ENCODE results near the gene CADM1.

Gene CADM1

DNA sequence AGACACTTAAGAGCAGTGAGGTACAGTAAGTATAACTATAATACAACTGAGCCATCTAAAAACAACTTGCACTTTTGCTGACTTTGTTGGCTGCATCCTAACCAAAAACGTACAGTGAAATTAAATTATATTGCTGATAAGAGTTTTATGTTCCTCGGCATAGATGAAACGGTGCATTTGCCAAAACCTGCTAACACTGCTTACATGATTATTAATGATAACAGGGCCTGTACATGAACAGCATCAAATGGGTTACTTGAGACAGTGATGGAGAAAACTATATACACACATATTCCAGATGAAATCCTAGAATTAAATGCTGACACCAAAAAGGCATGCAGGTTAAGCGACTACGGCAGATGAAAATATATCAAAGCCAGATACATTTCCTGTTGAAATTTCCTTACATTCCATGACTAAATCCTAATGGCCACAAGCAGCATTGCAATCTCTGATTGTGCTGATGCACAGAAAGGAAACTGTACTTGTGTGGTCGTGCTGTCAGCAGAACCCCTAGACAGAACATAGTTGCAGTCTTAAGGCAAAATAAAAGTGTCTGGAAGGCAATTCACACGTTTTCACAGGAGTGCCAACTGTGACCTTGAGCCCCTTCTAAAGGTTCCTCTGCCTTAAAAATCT is 143.9 kb downstream of the CADM1 start:
- DNase-seq (ENCODE audit: low read depth in 4 of 4, low spot score in 1 of 4), result no peak

DNA sequence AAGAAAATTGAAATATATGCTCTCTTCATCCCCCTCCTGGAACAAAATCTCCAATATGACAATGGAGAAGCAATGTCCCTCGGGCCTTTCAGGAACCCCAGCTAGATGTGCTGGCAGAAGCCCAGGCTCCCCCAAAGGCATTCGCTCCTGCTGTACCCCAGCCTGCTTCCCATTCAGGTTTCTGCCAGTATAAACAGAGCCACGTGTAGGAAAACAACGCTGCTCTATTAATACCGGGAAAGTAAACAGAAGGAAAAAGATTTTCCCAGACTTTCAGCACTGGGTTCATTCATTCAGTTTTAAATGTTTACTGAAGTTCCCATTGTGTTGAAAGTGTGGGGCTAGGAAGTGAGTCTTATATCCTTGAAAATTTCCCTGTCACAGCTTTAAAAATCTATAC is 147.1 kb downstream of the CADM1 start:
- DNase-seq (ENCODE audit: low read depth in 4 of 4, low spot score in 1 of 4), result no peak

DNA sequence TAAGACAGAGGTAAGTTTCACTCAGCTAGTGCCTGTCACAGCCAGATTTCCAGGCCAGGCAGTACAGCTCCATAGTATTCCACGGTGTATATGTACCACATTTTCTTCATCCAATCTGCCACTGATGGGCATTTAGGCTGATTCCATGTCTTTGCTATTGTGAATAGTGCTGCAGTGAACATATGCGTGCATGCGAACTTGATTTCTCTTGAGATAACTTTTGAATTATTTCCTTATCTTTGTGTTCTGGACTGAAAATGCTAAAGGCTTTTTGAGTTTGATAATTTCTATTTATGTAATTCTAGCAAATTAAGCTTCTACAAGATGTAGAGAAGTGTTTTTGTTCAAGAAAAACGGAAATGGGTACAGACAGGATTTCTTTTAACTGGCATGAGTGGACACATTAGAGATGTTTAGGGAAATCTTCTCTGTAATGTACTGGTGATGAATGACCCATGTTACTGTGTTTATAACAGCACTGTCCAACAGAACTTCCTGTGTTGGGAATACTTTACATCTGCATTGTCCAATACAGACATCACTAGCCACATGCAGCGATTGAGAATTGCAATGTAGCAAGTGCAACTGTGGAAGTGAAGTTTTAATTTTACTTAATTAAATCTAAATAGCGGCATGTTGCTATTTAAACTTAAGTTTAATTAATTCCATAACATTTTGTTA is 151.3 kb downstream of the CADM1 start:
- DNase-seq (ENCODE audit: low read depth in 4 of 4, low spot score in 1 of 4), result no peak

DNA sequence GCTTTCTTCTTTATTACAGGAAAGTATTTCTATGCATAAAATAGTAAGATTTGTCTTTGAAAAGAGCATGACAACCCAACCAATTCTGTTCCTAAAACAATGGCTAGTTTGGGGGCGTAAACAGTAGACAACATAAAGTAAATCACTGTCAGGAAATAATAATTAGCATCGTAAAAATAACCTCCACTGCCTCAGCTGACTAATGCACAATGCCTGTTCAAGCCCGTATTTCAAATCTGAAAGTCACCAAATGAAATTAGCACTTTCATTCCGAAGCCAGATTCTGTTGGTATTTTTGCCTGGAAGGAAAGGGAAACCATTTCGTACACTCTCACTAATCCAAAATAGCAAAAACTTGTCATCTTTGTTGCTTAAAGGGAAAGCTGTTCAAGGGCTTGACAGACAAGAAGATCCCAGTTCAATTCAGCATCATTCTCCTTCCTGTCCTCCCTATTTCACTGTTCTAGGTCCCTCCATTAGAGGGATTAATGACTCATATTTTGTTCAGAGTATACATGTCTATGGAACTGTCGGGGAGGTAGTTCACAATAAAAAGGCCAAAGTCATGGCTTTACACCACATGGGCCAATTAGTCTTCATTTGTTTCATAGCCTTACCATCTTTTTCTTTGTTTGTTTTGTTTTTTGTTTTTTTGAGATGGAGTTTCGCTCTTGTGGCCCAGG is 154.7 kb downstream of the CADM1 start:
- DNase-seq (ENCODE audit: low read depth in 4 of 4, low spot score in 1 of 4), result no peak

DNA sequence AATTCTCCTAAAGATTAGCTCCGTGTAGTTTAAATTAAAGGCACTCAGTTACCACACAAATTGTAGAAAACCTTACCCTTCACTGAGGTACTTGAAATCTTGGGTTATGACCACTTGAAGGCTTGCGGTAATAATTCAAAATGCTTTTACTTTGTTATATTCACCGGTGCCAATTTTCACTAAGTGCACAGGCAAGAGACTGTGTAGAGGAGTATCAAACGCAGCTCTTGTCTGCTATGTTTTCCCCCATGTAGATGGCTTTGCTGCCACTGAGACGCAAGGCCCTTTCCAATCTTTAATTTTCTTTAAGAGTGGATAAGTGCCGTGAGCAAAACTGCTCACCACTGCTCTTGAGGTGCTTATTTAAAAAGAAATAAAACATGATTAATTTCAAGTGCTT is 155.8 kb downstream of the CADM1 start:
- DNase-seq (ENCODE audit: low read depth in 4 of 4, low spot score in 1 of 4), result no peak

DNA sequence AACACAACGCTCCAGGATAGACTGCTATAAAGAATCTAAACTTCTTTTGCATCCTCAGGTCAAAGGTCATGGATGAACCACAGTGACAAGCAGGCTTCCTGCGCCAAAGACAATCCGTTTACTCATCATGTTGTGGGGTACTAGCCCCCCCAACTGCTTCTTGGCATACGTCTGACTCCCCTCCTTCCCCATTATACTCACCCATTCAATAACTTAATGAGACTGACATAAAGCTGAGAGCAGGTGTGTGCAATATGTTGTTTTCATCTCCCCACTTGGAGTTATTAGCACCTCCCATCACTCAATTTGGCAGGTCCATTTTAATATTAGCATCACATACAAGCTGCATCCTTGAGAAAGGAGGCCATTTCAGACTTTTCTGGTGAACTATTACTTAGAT is 157.1 kb downstream of the CADM1 start:
- no peak for DNase-seq (ENCODE audit: low read depth in 4 of 4, low spot score in 1 of 4)

DNA sequence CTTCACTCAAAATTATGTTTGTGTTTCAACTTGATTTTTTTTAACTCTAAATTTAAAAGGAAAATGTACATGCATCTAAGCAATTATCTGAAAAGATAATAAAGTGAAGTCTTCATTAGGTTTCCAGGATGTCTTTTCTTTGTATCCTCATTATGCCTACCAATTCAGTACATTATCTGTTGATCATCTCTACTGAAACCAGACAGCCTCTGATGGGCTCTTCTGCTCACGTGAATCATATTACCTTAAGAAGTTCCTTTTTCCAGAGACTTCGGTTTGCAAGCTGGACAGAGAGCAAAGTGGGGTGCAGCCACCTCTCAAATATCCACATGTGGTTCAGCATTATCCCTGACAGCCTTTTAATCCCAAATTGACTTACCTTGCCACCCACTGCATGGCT is 158.4 kb downstream of the CADM1 start:
- DNase-seq (ENCODE audit: low read depth in 4 of 4, low spot score in 1 of 4), result no peak

DNA sequence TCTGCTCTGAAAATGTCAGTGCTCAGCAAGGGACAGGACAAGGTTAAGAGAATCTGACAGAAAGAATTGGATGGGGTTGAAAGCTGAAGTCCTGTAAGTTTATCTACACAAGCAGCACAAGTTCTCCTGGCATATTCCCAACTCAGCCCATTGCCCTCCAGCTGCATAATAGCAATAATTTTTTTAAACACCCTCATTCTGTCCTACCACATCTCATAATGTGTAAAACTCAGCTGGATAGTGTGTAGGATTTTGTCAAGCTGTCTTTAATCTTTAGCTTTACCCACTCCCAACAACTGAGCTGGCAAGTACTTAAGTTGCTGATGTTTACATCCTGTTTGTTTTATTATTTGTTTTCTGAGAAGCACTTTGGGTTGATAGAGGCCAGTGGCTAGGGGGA is 158.9 kb downstream of the CADM1 start:
- no peak for DNase-seq (ENCODE audit: low read depth in 4 of 4, low spot score in 1 of 4)

DNA sequence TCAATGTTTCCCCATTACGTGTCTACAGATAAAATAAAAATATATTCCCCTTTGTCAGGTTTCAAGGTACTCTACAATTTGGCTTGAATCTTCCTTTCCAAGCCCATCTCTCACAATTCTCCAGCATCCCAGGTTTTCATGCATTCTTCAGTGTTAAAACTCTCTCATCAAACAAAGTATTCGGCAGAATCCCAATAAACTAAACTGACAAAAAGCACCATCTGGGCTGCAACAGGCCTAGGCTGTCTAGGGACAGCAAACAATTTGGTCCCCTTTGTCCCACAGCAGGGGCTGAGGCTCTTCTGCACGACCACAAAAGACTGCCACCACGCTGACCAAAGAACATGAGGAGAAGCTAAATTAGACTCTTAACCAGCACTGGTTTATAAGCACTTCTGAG is 159.4 kb downstream of the CADM1 start:
- DNase-seq (ENCODE audit: low read depth in 4 of 4, low spot score in 1 of 4), result no peak

DNA sequence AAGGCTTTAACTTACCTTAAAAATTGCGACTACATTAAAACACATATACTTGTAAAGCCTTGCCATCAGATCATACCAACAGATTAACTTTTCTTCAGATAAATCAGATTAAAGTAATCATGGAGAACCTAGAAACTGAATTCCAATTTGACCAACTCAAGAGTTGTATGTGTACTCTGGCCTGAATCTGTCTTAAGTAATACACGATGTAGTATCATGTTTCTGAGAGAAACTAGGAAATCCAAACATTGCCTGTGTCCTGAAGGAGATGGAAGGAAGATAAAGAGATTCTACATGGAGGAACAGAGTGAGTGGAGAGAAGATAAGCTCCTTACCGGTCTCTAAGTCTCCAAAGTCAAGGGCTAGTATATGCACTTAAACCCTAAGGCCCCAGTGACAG is 162.1 kb downstream of the CADM1 start:
- DNase-seq (ENCODE audit: low read depth in 4 of 4, low spot score in 1 of 4), result no peak

DNA sequence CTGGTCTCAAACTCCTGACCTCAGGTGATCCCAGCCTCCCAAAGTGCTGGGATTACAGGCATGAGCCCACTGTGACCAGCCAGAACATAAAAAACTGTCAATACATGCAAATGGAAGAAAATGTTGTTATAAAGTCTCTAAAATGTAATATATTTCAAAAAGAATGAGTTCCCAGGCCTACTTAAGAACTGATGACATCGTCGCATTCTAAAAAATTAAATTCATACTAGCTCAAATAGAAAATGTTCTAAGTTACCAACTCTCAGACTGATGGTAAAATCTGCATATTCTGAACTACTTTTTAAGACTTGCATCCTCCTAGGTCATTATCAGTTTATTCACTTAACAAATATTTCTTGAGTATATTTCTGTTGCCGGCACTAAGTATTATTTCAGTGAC is 163.3 kb downstream of the CADM1 start:
- no peak for DNase-seq (ENCODE audit: low read depth in 4 of 4, low spot score in 1 of 4)

DNA sequence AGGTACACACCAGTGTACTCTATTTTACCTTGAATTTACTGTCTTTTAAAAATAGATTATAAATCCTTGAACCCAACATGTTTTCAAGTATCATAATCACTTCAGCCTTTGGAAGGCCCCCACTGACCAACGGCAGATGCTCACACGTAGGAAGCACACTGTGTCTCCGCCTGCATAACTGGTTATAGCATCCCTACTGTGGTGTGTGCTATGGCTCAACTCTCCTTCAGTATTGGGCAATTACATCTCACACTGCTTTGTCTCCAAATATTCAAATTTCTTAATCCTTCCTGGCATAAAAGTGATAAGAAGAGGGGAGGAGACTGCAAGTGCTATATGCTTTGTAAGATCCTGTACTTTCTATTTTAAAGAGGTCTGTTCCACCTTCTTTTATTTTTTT is 165.7 kb downstream of the CADM1 start:
- no peak for DNase-seq (ENCODE audit: low read depth in 4 of 4, low spot score in 1 of 4)

DNA sequence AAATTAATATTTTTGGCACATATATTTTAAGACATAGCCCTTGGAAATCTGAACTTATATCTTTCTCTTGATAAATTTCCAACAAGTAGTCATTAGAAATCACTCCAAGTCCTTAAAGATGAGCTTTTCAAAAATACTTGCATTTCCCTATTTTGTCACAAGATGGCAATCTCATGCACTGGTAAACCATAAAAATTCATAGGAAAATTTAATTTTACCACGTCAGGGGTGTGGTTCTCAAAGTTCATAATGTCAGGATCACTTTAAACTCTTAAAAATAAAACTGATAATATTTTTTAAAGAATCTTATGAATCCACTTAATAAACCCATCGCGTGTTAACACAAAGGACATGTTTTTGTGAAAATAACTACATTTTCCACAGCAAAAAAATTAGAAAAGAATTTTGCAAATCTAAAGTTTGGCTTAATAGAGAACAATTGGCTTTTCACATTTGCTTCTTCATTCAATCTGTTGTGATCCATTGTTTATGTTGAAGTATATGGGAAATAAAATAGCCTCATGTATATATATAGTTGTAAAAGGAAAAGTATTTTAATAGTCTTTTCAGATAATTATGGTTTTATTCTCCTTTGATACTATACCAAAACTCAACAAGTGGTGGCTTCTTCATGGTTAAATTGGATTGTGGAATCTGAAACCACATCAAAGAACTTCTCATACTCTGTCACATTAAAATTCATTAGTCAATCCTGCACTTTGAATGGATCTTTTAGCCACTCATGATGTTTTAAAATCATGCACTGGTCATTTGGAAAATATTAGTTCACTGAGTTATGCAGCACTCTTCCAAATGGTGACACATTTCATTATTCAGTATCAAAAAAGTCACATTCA is 169.1 kb downstream of the CADM1 start:
- no peak for DNase-seq (ENCODE audit: low read depth in 4 of 4, low spot score in 1 of 4)

DNA sequence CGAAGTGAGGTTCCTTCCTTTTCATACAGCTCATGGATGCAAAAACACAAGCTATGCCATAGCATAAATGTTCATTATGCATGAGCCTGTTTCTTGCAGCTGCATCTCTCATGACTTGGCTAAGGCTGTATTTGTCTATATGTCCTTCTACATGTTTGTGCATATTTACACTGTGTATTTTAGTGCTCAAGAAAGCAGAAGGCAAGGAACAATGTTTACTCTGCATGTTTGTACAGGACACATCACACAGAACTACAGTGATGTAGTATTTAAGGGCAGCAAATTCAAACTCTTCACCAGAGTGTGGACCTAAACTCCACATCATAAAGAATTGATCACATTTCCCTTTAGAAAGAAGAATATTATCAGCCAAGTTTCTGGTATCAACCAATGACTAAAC is 170.3 kb downstream of the CADM1 start:
- DNase-seq (ENCODE audit: low read depth in 4 of 4, low spot score in 1 of 4), result no peak

DNA sequence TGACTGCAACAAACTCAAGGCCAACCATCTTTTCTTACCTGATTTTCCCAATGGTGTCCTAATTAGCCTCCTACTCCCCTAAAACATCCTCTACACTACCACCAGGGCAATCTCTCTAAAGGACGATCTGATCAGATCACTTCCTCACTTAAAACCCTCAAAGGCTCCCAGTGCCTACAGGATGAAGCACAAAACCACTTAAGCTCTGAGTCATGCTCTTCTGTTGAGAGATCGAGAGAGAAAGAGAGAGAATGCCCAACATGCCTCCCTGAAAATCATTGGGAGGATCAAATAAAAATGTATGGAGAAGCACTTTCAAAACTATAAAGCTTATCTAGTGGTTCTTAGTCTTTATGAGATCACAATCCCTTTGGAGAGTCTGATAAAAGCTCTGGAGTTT is 171.1 kb downstream of the CADM1 start:
- no peak for DNase-seq (ENCODE audit: low read depth in 4 of 4, low spot score in 1 of 4)

DNA sequence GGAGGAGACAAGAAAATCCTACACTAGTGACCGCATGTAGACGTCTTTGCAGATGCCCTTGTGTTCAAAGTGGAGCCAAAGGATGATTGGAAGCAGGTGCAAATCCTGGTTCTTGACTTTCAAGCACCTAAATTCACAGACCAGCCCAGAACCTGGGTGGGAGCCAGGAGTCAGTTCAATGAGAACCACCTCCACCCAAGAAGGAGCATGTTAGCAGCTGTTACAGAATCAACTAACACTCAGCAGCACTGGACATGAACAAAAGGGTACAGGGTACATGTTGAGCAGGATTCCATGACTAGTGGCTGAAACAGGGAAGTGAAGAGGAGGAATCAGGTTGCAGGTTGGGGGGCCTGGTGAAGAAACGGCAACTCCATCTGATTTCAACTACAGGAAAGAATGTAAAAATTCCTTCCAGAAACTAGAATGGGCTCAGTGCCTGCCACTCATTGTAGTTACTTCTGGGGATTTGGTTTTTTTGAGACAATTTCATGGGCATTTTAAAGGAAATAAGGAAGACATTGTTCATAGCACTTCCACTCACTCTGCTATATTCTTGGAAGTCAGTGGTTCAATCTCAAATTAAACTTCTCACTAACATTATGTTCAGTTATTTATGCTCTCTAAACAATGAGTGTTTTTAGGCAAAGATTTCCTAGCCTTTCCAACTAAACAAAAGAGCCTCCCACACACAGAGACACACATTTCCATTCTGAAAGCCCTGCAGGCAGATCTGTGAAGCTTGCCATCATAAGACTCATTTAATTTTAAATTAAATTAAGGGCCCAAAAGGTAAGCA is 173.3 kb downstream of the CADM1 start:
- no peak for DNase-seq (ENCODE audit: low read depth in 4 of 4, low spot score in 1 of 4)

DNA sequence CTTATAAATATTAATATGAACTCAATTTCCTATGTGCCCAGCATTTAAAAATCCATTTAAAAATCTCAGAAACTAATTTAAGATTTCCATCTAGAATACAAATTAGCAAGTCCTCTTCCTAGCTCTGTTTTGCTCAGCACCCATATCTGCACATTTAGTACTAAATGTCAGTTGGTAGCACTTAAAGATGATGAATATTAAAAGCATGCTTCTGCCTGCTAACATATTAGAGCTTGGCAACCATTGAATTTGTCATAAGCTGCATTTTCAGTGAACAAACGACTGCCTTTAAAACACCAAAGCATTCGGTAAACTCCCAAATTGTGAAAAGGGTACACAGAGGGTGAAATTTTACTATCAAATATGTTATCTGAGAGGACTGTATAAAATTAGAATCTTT is 177.7 kb downstream of the CADM1 start:
- no peak for DNase-seq (ENCODE audit: low read depth in 4 of 4, low spot score in 1 of 4)

DNA sequence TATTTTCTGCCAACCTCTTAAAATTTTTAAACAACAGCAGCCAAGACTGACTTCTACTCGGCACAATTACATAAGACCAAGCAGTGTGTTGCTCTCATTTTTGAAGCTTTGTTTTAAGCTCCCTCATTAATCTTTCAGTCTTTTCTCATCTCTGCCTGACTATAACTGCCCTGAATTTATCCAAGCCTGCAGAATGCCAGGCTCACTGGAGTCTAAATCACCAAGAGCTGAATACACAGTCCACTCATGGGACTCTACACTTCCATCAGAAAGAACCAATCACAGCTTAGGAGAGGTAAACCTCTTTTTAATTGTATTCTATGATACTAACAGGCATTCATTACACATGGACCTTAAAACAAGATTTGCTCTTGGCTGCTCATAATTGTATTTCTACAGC is 178.7 kb downstream of the CADM1 start:
- DNase-seq (ENCODE audit: low read depth in 4 of 4, low spot score in 1 of 4), result no peak

DNA sequence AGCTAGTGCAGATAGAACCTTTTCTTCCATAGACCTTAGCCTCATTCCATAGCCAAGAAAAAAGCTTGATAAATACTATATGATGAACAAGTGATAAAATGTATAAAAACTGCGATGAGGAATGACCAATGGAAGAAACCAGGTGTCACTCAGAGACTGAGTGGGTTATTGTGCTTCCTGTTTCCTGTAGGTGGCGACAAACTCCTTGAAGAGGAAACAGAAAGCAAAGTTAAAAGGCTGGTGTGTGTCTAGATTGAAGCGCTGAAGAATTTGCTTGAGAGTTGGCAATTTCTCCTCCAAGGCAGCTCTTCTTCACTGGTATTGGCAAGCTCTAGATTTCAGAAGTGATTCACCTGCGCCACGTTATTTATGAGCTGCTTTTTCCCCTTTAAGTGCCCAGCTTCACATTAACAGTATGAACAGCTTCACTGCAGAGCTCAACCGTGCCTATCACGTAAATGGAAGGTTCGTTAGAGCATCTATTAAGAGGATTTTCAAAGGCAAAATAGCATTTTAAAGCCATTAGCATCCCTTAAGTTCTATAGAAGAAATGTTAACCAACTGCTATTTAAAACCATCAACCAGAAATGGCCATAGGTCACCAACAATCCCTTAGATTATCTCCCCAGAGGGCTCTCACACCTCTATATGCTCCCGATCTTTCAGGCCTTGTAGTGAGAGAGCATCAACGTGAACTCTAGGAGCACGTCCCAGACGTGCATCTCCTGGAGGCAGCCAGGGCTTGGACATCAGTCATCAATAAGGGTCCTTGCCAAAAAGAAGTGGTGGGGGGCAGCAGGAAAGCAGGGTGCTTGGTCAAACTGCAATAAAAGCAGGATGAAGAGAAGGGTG is 179.4 kb downstream of the CADM1 start:
- no peak for DNase-seq (ENCODE audit: low read depth in 4 of 4, low spot score in 1 of 4)

All from stimulated activated CD4-positive, alpha-beta T cell treated with anti-CD3 and anti-CD28 coated beads, Interleukin-1b, Interleukin-23, amount 100 ng/mL, for 24 hours (primary cell).